H9 (cell line): ENCODE data around the gene CCDC172. TPM values are rescaled to one million over a fixed set of nuclear protein-coding genes. Genes with fewer than 3 reads are reported as not detected.

Experiments used
- DNase-seq: peaks from one replicate; pipeline ENCODE4 v3.0.0-alpha.2; 2017
- H2AFZ ChIP-seq: one replicate; pipeline ENCODE4 v1.6.1; 2013; ENCODE audit warnings: mild to moderate bottlenecking, low read length, control low read depth, moderate library complexity
- H2AK5ac ChIP-seq: 2 replicates; pipeline ENCODE4 v1.6.1; 2013; ENCODE audit warnings: low read length, control low read depth, mixed read lengths; ENCODE audit not compliant: insufficient read length
- H2BK120ac ChIP-seq: one replicate; pipeline ENCODE4 v1.6.1; 2013; ENCODE audit warnings: low read depth, mild to moderate bottlenecking, low read length, control low read depth, inconsistent platforms; ENCODE audit not compliant: poor library complexity, severe bottlenecking
- H2BK12ac ChIP-seq: 2 replicates; pipeline ENCODE4 v1.6.1; 2013; ENCODE audit warnings: low read length, control low read depth, mixed read lengths, low read depth; ENCODE audit not compliant: insufficient read length
- H2BK15ac ChIP-seq: 2 replicates; pipeline ENCODE4 v1.6.1; 2013; ENCODE audit warnings: low read depth, low read length, control low read depth
- H2BK20ac ChIP-seq: one replicate; pipeline ENCODE4 v1.6.1; 2013; ENCODE audit warnings: low read depth, mild to moderate bottlenecking, low read length, control low read depth, inconsistent platforms; ENCODE audit not compliant: poor library complexity, severe bottlenecking
- H2BK5ac ChIP-seq: 2 replicates; pipeline ENCODE4 v1.6.1; 2013; ENCODE audit warnings: low read length, control low read depth, mixed read lengths; ENCODE audit not compliant: insufficient read length
- H3K14ac ChIP-seq: 2 replicates; pipeline ENCODE4 v1.6.1; 2013; ENCODE audit warnings: low read length, control low read depth; ENCODE audit not compliant: insufficient read depth
- H3K18ac ChIP-seq: 2 replicates; pipeline ENCODE4 v1.6.1; 2013; ENCODE audit warnings: low read depth, mild to moderate bottlenecking, mixed read lengths, low read length, control low read depth; ENCODE audit not compliant: insufficient read length
- H3K23ac ChIP-seq: 2 replicates; pipeline ENCODE4 v1.6.1; 2013; ENCODE audit warnings: low read length, control low read depth, mixed read lengths, low read depth; ENCODE audit not compliant: insufficient read length
- H3K23me2 ChIP-seq: 2 replicates; pipeline ENCODE4 v1.6.1; 2013; ENCODE audit warnings: low read depth, mild to moderate bottlenecking, mixed read lengths, low read length, control low read depth; ENCODE audit not compliant: insufficient read length, poor library complexity, severe bottlenecking
- H3K27ac ChIP-seq: 2 replicates; pipeline ENCODE4 v1.5.1; 2013; ENCODE audit warnings: low read length, control low read depth, mixed read lengths, low read depth; ENCODE audit not compliant: insufficient read length
- H3K27me3 ChIP-seq: 2 replicates; pipeline ENCODE4 v1.6.1; 2013; ENCODE audit warnings: low read length, control low read depth, inconsistent platforms; ENCODE audit not compliant: insufficient read depth
- H3K4ac ChIP-seq: 2 replicates; pipeline ENCODE4 v1.6.1; 2013; ENCODE audit warnings: low read depth, mild to moderate bottlenecking, control low read depth, inconsistent platforms, low read length, moderate library complexity
- H3K4me1 ChIP-seq: 2 replicates; pipeline ENCODE4 v1.6.1; 2013; ENCODE audit warnings: low read length, control low read depth, inconsistent platforms; ENCODE audit not compliant: insufficient read depth
- H3K4me2 ChIP-seq: 2 replicates; pipeline ENCODE4 v1.6.1; 2013; ENCODE audit warnings: low read length, control low read depth, mixed read lengths; ENCODE audit not compliant: insufficient read length, insufficient read depth
- H3K56ac ChIP-seq: 2 replicates; pipeline ENCODE4 v1.6.1; 2013; ENCODE audit warnings: low read depth, mild to moderate bottlenecking, mixed read lengths, low read length, control low read depth; ENCODE audit not compliant: insufficient read length
- H3K79me1 ChIP-seq: 2 replicates; pipeline ENCODE4 v1.6.1; 2013; ENCODE audit warnings: low read depth, mild to moderate bottlenecking, moderate library complexity, low read length, control low read depth, inconsistent platforms; ENCODE audit not compliant: insufficient read depth, poor library complexity, severe bottlenecking
- H3K79me2 ChIP-seq: 2 replicates; pipeline ENCODE4 v1.6.1; 2013; ENCODE audit warnings: low read length, control low read depth, inconsistent platforms; ENCODE audit not compliant: insufficient read depth
- H3K9ac ChIP-seq: 2 replicates; pipeline ENCODE4 v1.6.1; 2013; ENCODE audit warnings: low read length, control low read depth, mixed read lengths; ENCODE audit not compliant: insufficient read length; ENCODE audit errors: extremely low read depth
- H3K9me3 ChIP-seq: one replicate; pipeline ENCODE4 v1.6.1; 2013; ENCODE audit warnings: low read depth, low read length, inconsistent platforms; ENCODE audit not compliant: control insufficient read depth
- H3T11ph ChIP-seq: one replicate; pipeline ENCODE4 v1.6.1; 2013; ENCODE audit warnings: mild to moderate bottlenecking, low read length, control low read depth, inconsistent platforms
- H4K20me1 ChIP-seq: one replicate; pipeline ENCODE4 v1.6.1; 2013; ENCODE audit not compliant: control insufficient read depth, insufficient read length, insufficient read depth
- H4K5ac ChIP-seq: 2 replicates; pipeline ENCODE4 v1.6.1; 2013; ENCODE audit warnings: low read depth, mild to moderate bottlenecking, mixed read lengths, low read length, control low read depth; ENCODE audit not compliant: insufficient read length
- H4K8ac ChIP-seq: replicated peaks from 2 replicates; pipeline ENCODE4 v1.6.1; 2013; ENCODE audit warnings: low read length, control low read depth, mixed read lengths, low read depth; ENCODE audit not compliant: insufficient read length
- H4K91ac ChIP-seq: 2 replicates; pipeline ENCODE4 v1.6.1; 2013; ENCODE audit warnings: low read depth, mild to moderate bottlenecking, moderate library complexity, mixed read lengths, low read length, control low read depth; ENCODE audit not compliant: insufficient read length
- H3K27ac Mint-ChIP-seq, 3 experiments: 2 replicates in 2 of 3; 3 replicates in 1 of 3; pipeline ENCODE4 v1.8.0; 2020 to 2021; ENCODE audit warnings: mixed read lengths in 3 of 3, mild to moderate bottlenecking in 1 of 3, moderate library complexity in 1 of 3
- H3K27me3 Mint-ChIP-seq: 2 replicates; pipeline ENCODE4 v1.8.0; 2021; ENCODE audit warnings: low read depth, mild to moderate bottlenecking, moderate library complexity, mixed read lengths
- H3K36me3 Mint-ChIP-seq, 3 experiments: 2 replicates in 2 of 3; 3 replicates in 1 of 3; pipeline ENCODE4 v1.8.0; 2020 to 2021; ENCODE audit warnings: low read depth in 3 of 3, mixed read lengths in 3 of 3; ENCODE audit not compliant: insufficient read depth in 1 of 3
- H3K4me1 Mint-ChIP-seq, 2 experiments: 2 replicates each; pipeline ENCODE4 v1.8.0; 2020; ENCODE audit warnings: mixed read lengths in 2 of 2
- H3K4me3 Mint-ChIP-seq, 2 experiments: 2 replicates in 1 of 2; 3 replicates in 1 of 2; pipeline ENCODE4 v1.8.0; 2020 to 2021; ENCODE audit warnings: mild to moderate bottlenecking in 2 of 2, mixed read lengths in 2 of 2, moderate library complexity in 1 of 2
- H3K9me3 Mint-ChIP-seq, 2 experiments: 2 replicates in 1 of 2; 3 replicates in 1 of 2; pipeline ENCODE4 v1.8.0; 2020; ENCODE audit warnings: mild to moderate bottlenecking in 2 of 2, mixed read lengths in 2 of 2, moderate library complexity in 1 of 2
- CTCF ChIP-seq: fragments of 200-600 bp; sonication (generic); conservative IDR thresholded peaks from 3 replicates; pipeline ENCODE4 v1.8.0; 2021; ENCODE audit warnings: antibody characterized with exemption, mild to moderate bottlenecking
- WGBS: extraction: QIAGEN DNeasy Blood & Tissue Kit; methylation state at CpG from one replicate; pipeline ENCODE4 v1.1.7; 2013; ENCODE audit warnings: missing lambda C conversion rate, low lambda C conversion rate, mixed read lengths; ENCODE audit not compliant: insufficient read length; ENCODE audit errors: extremely low coverage; 5-methylcytosine and 5-hydroxymethylcytosine counted together
- total RNA-seq: library from RNA; stranded (reverse); gene quantifications from 2 replicates; pipeline ENCODE4 v1.2.1, GENCODE V29; 2021

Gene CCDC172
- total RNA-seq, 1 experiment from 2014 or later: 1.3 TPM

GRCh38 chr10:116353817-116354216, 29.6 kb downstream of the CCDC172 start:
- Histone ChIP-seq H4K20me1 (no peaks in the 10 kb centered on the region), H2BK120ac (no peak overlapping the region), H2AK5ac (no peak overlapping the region), H3T11ph (no peak overlapping the region), H3K23me2 (no peaks in the 10 kb centered on the region), H3K4me2 (no peak overlapping the region), H3K4me1 (no peaks in the 10 kb centered on the region), H2AFZ (no peak overlapping the region), H2BK15ac (no peak overlapping the region), H3K9ac (no peak overlapping the region), H3K56ac (no peak overlapping the region), H3K4ac (no peak overlapping the region), H3K79me1 (no peaks in the 10 kb centered on the region), H4K5ac (no peak overlapping the region), H3K9me3 (no peaks in the 10 kb centered on the region), H4K8ac (no peak overlapping the region), H3K79me2 (no peaks in the 10 kb centered on the region), H3K27me3 (no peaks in the 10 kb centered on the region), H3K27ac (no peak overlapping the region), H3K18ac (no peak overlapping the region), H4K91ac (no peak overlapping the region), H2BK5ac (no peak overlapping the region), H2BK12ac (no peak overlapping the region), H3K14ac (no peak overlapping the region), H3K23ac (no peak overlapping the region), H2BK20ac (no peak overlapping the region)
- H3K4me3 Mint-ChIP-seq: no peak overlapping the region
- H3K4me1 Mint-ChIP-seq: peaks cover 9 to 10% of the 10 kb centered on the region in 2 experiments
- H3K36me3 Mint-ChIP-seq: peaks cover 0 to 12% (median 4%) of the 10 kb centered on the region in 3 experiments; a peak in 3 of 7 replicates
- no peaks in the 10 kb centered on the region for H3K27me3 Mint-ChIP-seq
- WGBS: no CpG with 5 or more reads among the region's 4 CpGs
- DNase-seq: no peak
- TF ChIP-seq CTCF: no peak
- peaks cover 0 to 3% of the 10 kb centered on the region in 2 experiments; a peak in 3 of 5 replicates for H3K9me3 Mint-ChIP-seq
- no peak overlapping the region for H3K27ac Mint-ChIP-seq
